ENCODE results near the gene RNF126. TPM values are rescaled to one million over a fixed set of nuclear protein-coding genes. Genes with fewer than 3 reads are reported as not detected.
A peak's percentile ranks its signal among the peaks of the same experiment; 100 is the strongest.

The RNF126 gene
- total RNA-seq, 4 donors from 2014 or later: 72.3 to 148 (median 129) TPM

- peak overlapping the region; percentile 80 to 83 (median 82) for H3K27ac ChIP-seq
- in situ Hi-C loops (cut with MboI; ENCODE audit: low sequenced_read_pairs in 4 of 4): no loop called here
- TF ChIP-seq CTCF (IDR thresholded peaks at IDR 0.05 in 4 of 5, conservative IDR thresholded peaks at IDR 0.05 in 1 of 5) (no peak), POLR2A (IDR thresholded peaks at IDR 0.05) (no peak)
- peaks cover 7 to 42% (median 36%) of the 10 kb centered on the region in 3 donors for H3K27me3 ChIP-seq
- H3K9me3 ChIP-seq: no peaks in the 10 kb centered on the region
- ATAC-seq (peak in 1 of 2 donors; percentile 17), DNase-seq (no peak)
- intact Hi-C loops (cut with DNase I; ENCODE audit: low total_unique reads): no loop called here
- no peaks in the 10 kb centered on the region for H3K36me3 ChIP-seq
- H3K4me1 ChIP-seq: no peaks in the 10 kb centered on the region
- H3K4me3 ChIP-seq: peak overlapping the region; percentile 55 to 63 (median 60)
Measured at GRCh38 chr19:709196-709964, 46.4 kb upstream of the RNF126 start.

- DNase-seq (no peak), ATAC-seq (no peak)
- peak within 1 kb of the TSS; percentile 80 to 83 (median 82) for H3K27ac ChIP-seq
- H3K4me1 ChIP-seq: no peaks in the 10 kb centered on the region
- intact Hi-C loops (cut with DNase I; ENCODE audit: low total_unique reads) (no loop called here), in situ Hi-C loops (cut with MboI; ENCODE audit: low sequenced_read_pairs in 4 of 4) (no loop called here)
- no peak for TF ChIP-seq POLR2A (IDR thresholded peaks at IDR 0.05)
- TF ChIP-seq CTCF (IDR thresholded peaks at IDR 0.05 in 4 of 5, conservative IDR thresholded peaks at IDR 0.05 in 1 of 5): peak in 1 of 5 experiments; percentile 42
- peaks cover 10 to 47% (median 44%) of the 10 kb centered on the region in 3 donors for H3K27me3 ChIP-seq
- H3K36me3 ChIP-seq: no peaks in the 10 kb centered on the region
- no peaks in the 10 kb centered on the region for H3K9me3 ChIP-seq
- peak within 1 kb of the TSS; percentile 55 to 63 (median 60) for H3K4me3 ChIP-seq
Measured at GRCh38 chr19:708154-709143, 45.4 kb upstream of the RNF126 start, which contains the start of gene PALM. Gene PALM (plus strand): TSS chr19:708935. CDS start chr19:709147, 212 bp downstream.

GRCh38 chr19:704447-704741 lies 41.4 kb upstream of the RNF126 start:
- no peaks in the 10 kb centered on the region for H3K9me3 ChIP-seq
- H3K27ac ChIP-seq: no peak overlapping the region
- no peaks in the 10 kb centered on the region for H3K36me3 ChIP-seq
- no peak for ATAC-seq
- H3K4me3 ChIP-seq: no peak overlapping the region
- TF ChIP-seq POLR2A (IDR thresholded peaks at IDR 0.05): no peak
- TF ChIP-seq CTCF (IDR thresholded peaks at IDR 0.05 in 4 of 5, conservative IDR thresholded peaks at IDR 0.05 in 1 of 5): no peak
- intact Hi-C loops (cut with DNase I; ENCODE audit: low total_unique reads) (no loop called here), in situ Hi-C loops (cut with MboI; ENCODE audit: low sequenced_read_pairs in 4 of 4) (no loop called here)
- peaks cover 24 to 54% (median 51%) of the 10 kb centered on the region in 3 donors for H3K27me3 ChIP-seq
- no peak for DNase-seq
- H3K4me1 ChIP-seq: no peaks in the 10 kb centered on the region

- DNase-seq (peak; percentile 32 to 47), ATAC-seq (peak; percentile 60 to 76)
- in situ Hi-C loops (cut with MboI; ENCODE audit: low sequenced_read_pairs in 4 of 4): no loop called here
- no peaks in the 10 kb centered on the region for H3K9me3 ChIP-seq
- TF ChIP-seq POLR2A (IDR thresholded peaks at IDR 0.05) (peak in 1 of 2 donors; percentile 12), CTCF (IDR thresholded peaks at IDR 0.05 in 4 of 5, conservative IDR thresholded peaks at IDR 0.05 in 1 of 5) (no peak)
- peak overlapping the region in 3 of 4 donors; percentile 25 to 52 (median 45) for H3K27ac ChIP-seq
- H3K27me3 ChIP-seq: peaks cover 28 to 56% (median 51%) of the 10 kb centered on the region in 3 donors
- H3K4me3 ChIP-seq: peak overlapping the region in 2 of 4 donors; percentile 28 to 44
- no peaks in the 10 kb centered on the region for H3K4me1 ChIP-seq
- intact Hi-C loops (cut with DNase I; ENCODE audit: low total_unique reads): no loop called here
- H3K36me3 ChIP-seq: no peaks in the 10 kb centered on the region
Measured at GRCh38 chr19:703651-704446, 40.8 kb upstream of the RNF126 start.
